BLaER1 treated with 17β-estradiol and CSF1 and Interleukin-3, amounts not matched to agents 10 nM and 100 nM (cell line): ENCODE data around the gene AMOTL2.
A peak's percentile ranks its signal among the peaks of the same experiment; 100 is the strongest.

Experiments used
- H3K27ac ChIP-seq, 11 experiments: shearing (Covaris generic); formaldehyde crosslinking; 2 replicates each; pipeline ENCODE4 v1.8.1; 2022
- H3K27me3 ChIP-seq, 11 experiments: shearing (Covaris generic); formaldehyde crosslinking; 2 replicates each; pipeline ENCODE4 v1.8.1; 2022
- H3K36me3 ChIP-seq, 11 experiments: shearing (Covaris generic); formaldehyde crosslinking; 2 replicates each; pipeline ENCODE4 v1.8.1; 2022
- H3K4me1 ChIP-seq, 10 experiments: shearing (Covaris generic); formaldehyde crosslinking; 2 replicates each; pipeline ENCODE4 v1.8.1; 2022
- H3K4me2 ChIP-seq, 11 experiments: shearing (Covaris generic); formaldehyde crosslinking; 2 replicates each; pipeline ENCODE4 v1.8.1; 2022
- H3K4me3 ChIP-seq, 10 experiments: shearing (Covaris generic); formaldehyde crosslinking; 2 replicates each; pipeline ENCODE4 v1.8.1; 2022
- H3K9ac ChIP-seq, 11 experiments: shearing (Covaris generic); formaldehyde crosslinking; 2 replicates each; pipeline ENCODE4 v1.8.1; 2022
- H3K9me3 ChIP-seq, 11 experiments: shearing (Covaris generic); formaldehyde crosslinking; replicated peaks in 1 of 11; 2 replicates each; pipeline ENCODE4 v1.8.1; 2022
- H4K20me1 ChIP-seq, 11 experiments: shearing (Covaris generic); formaldehyde crosslinking; 2 replicates each; pipeline ENCODE4 v1.8.1; 2022
- Cebpa-rat ChIP-seq, 11 experiments: shearing (Covaris generic); IDR thresholded peaks; 2 replicates each; pipeline ENCODE4 v1.8.1; 2022

AMOTL2 gene

DNA sequence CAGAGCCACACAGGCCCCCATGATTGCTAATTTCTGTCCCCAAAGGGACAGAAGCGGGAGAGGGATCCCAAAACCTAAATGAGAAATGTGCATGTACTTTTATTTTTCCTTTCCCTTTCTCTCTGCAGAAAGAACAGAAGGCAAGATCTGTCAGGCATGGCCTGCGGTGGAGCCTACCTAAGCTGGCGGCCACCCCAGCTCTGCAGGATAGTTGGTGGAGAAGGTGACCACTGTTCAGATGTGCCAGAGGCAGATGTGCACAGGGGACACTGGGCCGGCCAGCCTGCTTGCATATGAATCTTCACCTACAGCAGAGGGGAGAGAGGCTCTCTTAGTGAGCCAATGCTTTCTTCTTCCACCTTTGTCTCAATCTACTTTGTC, 2.1 kb upstream of the AMOTL2 start:
- H3K4me3 ChIP-seq = no peak overlapping the region
- H3K36me3 ChIP-seq = no peaks in the 10 kb centered on the region
- no peak overlapping the region for H3K4me2 ChIP-seq
- no peak overlapping the region for H3K9ac ChIP-seq
- H3K27ac ChIP-seq = no peak overlapping the region
- no peak for TF ChIP-seq Cebpa-rat (IDR thresholded peaks at IDR 0.05)
- H3K4me1 ChIP-seq = peaks cover 10 to 39% (median 30%) of the 10 kb centered on the region in 10 experiments; a peak in 19 of 20 replicates
- H3K27me3 ChIP-seq = peaks cover 28 to 57% (median 41%) of the 10 kb centered on the region in 11 experiments
- peaks cover 0 to 23% (median 2%) of the 10 kb centered on the region in 11 experiments; a peak in 8 of 22 replicates for H4K20me1 ChIP-seq
- peaks cover 0 to 7% (median 0%) of the 10 kb centered on the region in 11 experiments; a peak in 1 of 22 replicates for H3K9me3 ChIP-seq

DNA sequence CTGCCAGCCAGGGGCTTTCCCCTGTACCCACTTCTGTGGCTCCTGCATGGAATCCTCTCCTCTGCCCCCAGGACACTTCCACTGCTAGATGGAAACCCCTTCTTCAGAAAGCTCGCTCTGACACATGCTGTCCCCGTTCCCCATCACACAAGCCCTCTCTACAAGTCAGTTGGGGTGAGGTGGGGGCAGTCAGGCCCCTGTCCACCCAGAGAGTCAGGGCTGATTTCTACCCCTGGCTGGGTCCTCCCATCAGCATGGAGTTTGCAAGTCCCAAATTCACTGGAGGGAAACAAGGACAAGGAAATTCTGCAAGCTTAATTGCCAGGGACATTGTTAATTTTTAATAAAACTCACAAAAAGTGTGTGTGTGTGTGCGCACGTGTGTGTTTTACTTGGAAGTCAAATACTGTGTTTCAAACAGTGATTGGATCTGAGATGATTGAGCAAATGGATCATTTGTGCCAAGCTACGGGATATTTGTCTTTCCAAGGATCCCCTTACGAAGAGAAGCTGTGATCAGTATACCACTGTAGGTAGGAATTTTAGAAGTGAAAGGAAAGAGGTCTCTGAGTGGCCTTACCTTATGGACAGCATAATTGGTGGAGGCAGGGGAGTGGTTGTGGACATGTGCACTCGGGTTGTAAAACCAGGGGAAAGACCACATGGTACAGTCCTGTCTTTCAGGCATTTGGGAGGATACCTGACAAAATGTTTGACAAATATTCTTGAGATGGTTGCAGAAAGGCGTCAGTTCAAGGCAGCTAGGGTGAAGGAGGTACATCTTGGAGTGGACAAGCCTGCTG, 1.5 kb upstream of the AMOTL2 start:
- no peak overlapping the region for H3K4me3 ChIP-seq

DNA sequence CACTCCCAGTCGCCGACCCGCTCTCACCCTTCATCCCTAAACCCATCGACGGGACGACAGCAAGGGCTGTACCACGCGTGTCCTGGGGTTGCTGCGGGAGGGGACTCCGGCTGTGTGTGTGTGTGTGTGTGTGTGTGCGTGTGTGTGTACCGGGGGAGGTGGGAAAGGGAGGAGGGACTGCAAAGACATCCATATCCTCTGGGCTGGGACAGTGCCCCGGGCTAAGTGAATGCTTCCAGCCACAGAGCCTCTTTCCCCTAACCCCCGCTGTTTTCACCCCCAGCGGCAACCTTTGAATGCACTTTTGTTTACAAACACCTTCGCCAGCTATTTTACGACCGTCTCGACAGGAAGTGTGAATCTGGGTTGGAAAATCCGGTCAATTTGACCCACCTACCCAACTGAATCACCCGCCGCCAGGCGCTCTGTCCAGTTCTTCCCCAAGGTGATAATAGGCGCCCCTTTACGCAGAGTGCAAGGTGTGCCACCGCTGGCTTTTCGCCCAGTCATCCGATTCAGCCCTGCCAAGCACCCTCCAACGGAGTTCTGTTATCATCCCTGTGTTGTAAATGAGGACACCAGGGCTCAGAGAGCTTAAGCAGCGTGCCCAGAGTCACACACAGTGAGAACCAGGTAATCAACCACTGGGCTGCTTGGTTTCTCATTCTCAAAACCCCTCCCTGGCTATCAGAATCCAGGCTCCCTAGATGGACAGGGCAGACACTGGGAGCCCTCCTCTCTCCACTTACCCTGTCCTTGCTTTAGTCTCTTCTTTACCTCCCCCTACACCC, 739 bp upstream of the AMOTL2 start:
- Histone ChIP-seq H4K20me1 (peaks cover 0 to 23% (median 8%) of the 10 kb centered on the region in 11 experiments; a peak in 11 of 22 replicates), H3K36me3 (no peaks in the 10 kb centered on the region), H3K4me2 (peak overlapping the region; percentile 65 to 99 (median 95)), H3K9ac (peak overlapping the region in 10 of 11 experiments; percentile 6 to 73 (median 66); a peak in 17 of 22 replicates), H3K27ac (no peak overlapping the region), H3K4me1 (peaks cover 16 to 49% (median 36%) of the 10 kb centered on the region in 10 experiments; a peak in 19 of 20 replicates), H3K27me3 (peaks cover 28 to 71% (median 41%) of the 10 kb centered on the region in 11 experiments), H3K4me3 (peak overlapping the region; percentile 52 to 70 (median 58)), H3K9me3 (no peaks in the 10 kb centered on the region; a peak in 1 of 22 replicates)
- TF ChIP-seq Cebpa-rat (IDR thresholded peaks at IDR 0.05) = no peak

More for the DNA sequence above, 1.5 kb upstream of the AMOTL2 start:
- Histone ChIP-seq H3K4me2 (no peak overlapping the region), H3K27me3 (peaks cover 28 to 63% (median 41%) of the 10 kb centered on the region in 11 experiments), H3K27ac (no peak overlapping the region), H3K36me3 (no peaks in the 10 kb centered on the region), H3K9ac (no peak overlapping the region), H4K20me1 (peaks cover 0 to 23% (median 8%) of the 10 kb centered on the region in 11 experiments; a peak in 10 of 22 replicates), H3K9me3 (peaks cover 0 to 7% (median 0%) of the 10 kb centered on the region in 11 experiments; a peak in 1 of 22 replicates), H3K4me1 (peaks cover 16 to 45% (median 35%) of the 10 kb centered on the region in 10 experiments)
- TF ChIP-seq Cebpa-rat (IDR thresholded peaks at IDR 0.05) = no peak

DNA sequence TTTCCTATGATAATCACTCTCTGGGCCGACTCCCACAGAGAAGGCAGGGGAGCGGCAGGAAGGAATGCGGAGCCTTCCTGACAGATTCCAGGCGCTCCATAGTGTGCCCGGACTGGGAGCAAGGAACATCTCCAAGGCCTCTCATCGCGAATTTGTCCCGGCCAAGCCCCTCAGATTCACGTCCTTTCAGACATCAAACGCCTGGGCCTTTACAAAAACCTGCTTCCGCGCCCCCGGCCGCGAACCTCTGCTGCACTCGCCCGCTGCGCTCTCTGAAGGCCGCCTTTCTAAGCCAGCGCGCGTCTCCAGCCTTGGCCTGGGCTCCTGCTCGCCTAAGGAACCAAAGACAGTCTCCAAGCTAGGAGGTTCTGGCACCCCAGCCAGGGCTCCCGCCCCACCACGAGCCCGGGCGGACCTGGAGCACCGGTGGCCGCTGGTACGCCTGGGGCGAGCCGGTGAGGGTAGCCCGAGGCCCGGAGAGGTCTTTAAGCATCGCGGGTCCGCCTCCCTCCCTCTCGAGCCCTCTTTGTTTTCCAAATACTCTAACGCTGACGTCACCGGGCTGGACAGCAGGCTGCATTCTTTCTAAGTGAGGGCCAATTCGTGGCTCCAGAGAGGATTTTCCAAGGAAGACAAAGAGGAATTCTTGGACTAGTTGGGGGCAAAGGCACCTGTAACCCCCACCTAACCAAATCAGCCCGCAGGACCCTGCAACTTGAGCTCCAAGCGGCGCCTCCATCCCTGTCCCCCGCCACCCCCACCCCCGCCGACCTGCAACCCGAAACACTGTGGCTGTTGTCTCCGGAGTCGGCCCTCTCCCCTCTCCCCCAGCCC, 759 bp downstream of the AMOTL2 start:
- Histone ChIP-seq H3K9ac (peak overlapping the region in 10 of 11 experiments; percentile 6 to 73 (median 64); a peak in 14 of 22 replicates), H3K36me3 (no peaks in the 10 kb centered on the region), H3K27me3 (peaks cover 28 to 78% (median 41%) of the 10 kb centered on the region in 11 experiments), H3K9me3 (no peaks in the 10 kb centered on the region), H4K20me1 (peaks cover 0 to 26% (median 8%) of the 10 kb centered on the region in 11 experiments; a peak in 12 of 22 replicates), H3K4me2 (peak overlapping the region; percentile 65 to 99 (median 95)), H3K27ac (no peak overlapping the region; a peak in 1 of 22 replicates), H3K4me1 (peaks cover 16 to 64% (median 38%) of the 10 kb centered on the region in 10 experiments; a peak in 19 of 20 replicates), H3K4me3 (peak overlapping the region; percentile 52 to 70 (median 58))
- TF ChIP-seq Cebpa-rat (IDR thresholded peaks at IDR 0.05) = no peak

DNA sequence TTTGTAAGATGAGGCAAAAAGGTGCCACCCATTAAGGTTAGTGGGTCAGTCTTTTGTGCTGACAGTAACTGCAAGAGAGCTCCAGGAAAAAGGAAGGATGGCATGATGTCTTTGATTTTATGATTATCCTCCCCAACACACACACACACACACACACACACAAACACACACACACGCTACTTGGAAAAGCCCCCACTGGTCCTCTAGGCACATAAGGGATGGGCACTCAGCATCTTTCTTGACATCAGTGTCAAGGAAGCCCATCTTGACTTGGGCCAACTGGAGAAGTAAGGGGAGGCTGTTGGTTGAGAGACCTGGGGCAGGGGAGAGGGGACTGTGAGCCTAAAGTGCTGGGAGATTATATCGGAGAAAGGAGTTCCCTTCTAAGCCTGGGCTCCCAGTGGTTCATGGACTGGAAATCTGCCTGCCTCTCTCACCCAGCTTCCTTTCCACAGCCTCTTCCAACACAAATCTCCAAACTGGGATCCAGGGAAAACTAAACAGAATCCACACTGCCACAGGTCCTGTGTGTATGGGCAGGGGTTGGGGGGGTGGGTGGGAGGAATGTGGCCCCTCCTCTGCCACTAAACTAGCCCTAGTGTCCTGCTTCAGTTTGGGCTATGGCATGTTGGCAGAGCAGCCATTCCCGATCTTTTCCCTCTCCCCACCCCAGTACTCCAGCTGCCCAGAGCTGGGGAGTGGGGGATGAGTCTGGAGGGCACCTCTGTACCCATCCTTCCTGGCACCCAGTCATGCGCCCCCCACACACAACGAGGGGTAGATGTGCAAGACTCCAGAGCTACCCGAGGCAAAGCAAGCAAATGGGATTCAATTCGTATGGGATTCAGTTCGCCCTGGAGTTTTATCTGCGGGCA, 1.6 kb downstream of the AMOTL2 start:
- Histone ChIP-seq H3K4me2 (peak overlapping the region in 9 of 11 experiments; percentile 52 to 99 (median 95); a peak in 15 of 22 replicates), H3K36me3 (no peaks in the 10 kb centered on the region), H3K27ac (no peak overlapping the region), H3K4me1 (peaks cover 16 to 69% (median 38%) of the 10 kb centered on the region in 10 experiments; a peak in 19 of 20 replicates), H3K9ac (no peak overlapping the region), H3K9me3 (no peaks in the 10 kb centered on the region), H3K27me3 (peaks cover 28 to 78% (median 41%) of the 10 kb centered on the region in 11 experiments), H3K4me3 (no peak overlapping the region), H4K20me1 (peaks cover 0 to 26% (median 8%) of the 10 kb centered on the region in 11 experiments; a peak in 12 of 22 replicates)
- no peak for TF ChIP-seq Cebpa-rat (IDR thresholded peaks at IDR 0.05)

DNA sequence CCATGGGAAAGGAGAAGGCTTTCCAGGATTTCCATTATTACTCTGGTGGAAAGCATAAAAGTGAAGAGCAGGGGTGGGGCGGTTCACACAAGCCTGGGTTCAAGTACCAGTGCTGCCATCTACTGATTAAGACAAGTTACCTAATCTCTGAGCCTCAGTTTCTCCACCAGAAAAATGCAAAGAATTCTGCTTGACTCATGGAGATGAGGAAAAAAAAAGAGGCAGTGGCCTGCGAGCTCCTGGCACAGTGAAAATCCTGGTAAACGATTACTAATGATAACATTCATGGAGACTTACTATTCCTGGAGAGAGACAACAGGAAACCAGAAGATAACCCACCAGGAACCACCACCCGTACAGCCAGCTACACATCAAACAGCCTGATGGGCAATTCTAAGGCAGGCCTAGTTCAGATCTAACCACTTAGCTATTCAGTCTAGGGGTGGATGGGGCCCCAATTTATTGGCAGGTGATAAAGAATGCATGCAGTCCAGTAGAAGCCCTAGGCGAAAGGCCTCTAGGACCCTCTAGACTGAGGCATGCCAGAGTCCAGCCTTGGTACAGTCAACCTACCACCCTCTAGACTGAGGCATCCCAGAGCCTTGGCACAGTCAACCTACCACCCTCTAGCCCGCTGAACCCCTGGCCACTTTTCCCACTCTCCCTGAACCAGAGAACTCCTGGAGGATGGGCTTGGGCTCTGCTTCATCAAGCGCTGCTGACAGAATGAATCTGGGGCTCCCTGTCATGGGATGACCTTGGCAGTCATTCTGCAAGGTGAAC, 2.5 kb downstream of the AMOTL2 start:
- Histone ChIP-seq H3K9ac (no peak overlapping the region), H3K4me1 (peaks cover 16 to 69% (median 38%) of the 10 kb centered on the region in 10 experiments; a peak in 19 of 20 replicates), H3K4me2 (peak overlapping the region in 9 of 11 experiments; percentile 52 to 87 (median 74); a peak in 18 of 22 replicates), H3K27ac (no peak overlapping the region), H3K27me3 (peaks cover 28 to 72% (median 39%) of the 10 kb centered on the region in 11 experiments), H3K4me3 (no peak overlapping the region), H3K9me3 (no peaks in the 10 kb centered on the region), H4K20me1 (peaks cover 0 to 32% (median 11%) of the 10 kb centered on the region in 11 experiments; a peak in 12 of 22 replicates), H3K36me3 (no peaks in the 10 kb centered on the region)
- TF ChIP-seq Cebpa-rat (IDR thresholded peaks at IDR 0.05) = no peak
